ENCODE measurements around the gene ARHGEF4. TPM values are rescaled to one million over a fixed set of nuclear protein-coding genes. Genes with fewer than 3 reads are reported as not detected.

The ARHGEF4 gene
- total RNA-seq (ENCODE audit: low replicate concordance), result 0.90 and 12.2 TPM in 2 replicates

GRCh38 chr2:130836501-130837174 is at the start of gene ARHGEF4:
Gene ARHGEF4, plus strand, starts transcription at chr2:130836914. Its CDS starts 40 bp downstream, at chr2:130836954.

GRCh38 chr2:131093006-131093695 is 256.4 kb downstream of the ARHGEF4 start, which contains the start of gene FAM168B:
Gene FAM168B, minus strand, starts transcription at chr2:131093460. Its CDS starts 10,814 bp downstream, at chr2:131082646.

Other genes with a start within 250 kb of the ARHGEF4 start
- not detected in 2 replicates for gene CFC1, start 237.3 kb upstream of the ARHGEF4 start, total RNA-seq (ENCODE audit: low replicate concordance)
- not detected in 2 replicates for gene POTEJ, start 225.5 kb upstream of the ARHGEF4 start, total RNA-seq (ENCODE audit: low replicate concordance)
- not detected in 2 replicates for gene GPR148, start 107.8 kb upstream of the ARHGEF4 start, total RNA-seq (ENCODE audit: low replicate concordance)
- gene AMER3, start 81.4 kb upstream of the ARHGEF4 start, total RNA-seq (ENCODE audit: low replicate concordance), result not detected in 2 replicates